Peyer's patch (tissue), 4 donors: Measurements from ENCODE around the gene TBC1D7.

Source experiments
- CTCF ChIP-seq, 6 experiments: fragments of 450-650 bp in 4 of 6; fragments of 200-600 bp in 2 of 6; sonication (generic) in 1 of 6; IDR thresholded peaks; one replicate each; pipeline ENCODE4 v1.5.1; 2017 to 2019; ENCODE audit warnings: antibody characterized with exemption in 6 of 6, mild to moderate bottlenecking in 3 of 6, moderate library complexity in 1 of 6
- POLR2A ChIP-seq, 2 donors: fragments of 450-650 bp; IDR thresholded peaks; one replicate each; pipeline ENCODE4 v1.5.1; 2017; ENCODE audit warnings: antibody characterized with exemption in 2 of 2, mild to moderate bottlenecking in 2 of 2, moderate library complexity in 2 of 2

- TF ChIP-seq CTCF (IDR thresholded peaks at IDR 0.05) (no peak), POLR2A (IDR thresholded peaks at IDR 0.05) (no peak)
Observed at GRCh38 chr6:13355999-13356785, 27.9 kb upstream of the TBC1D7 start.
